ENCODE data around the gene LIN7A. TPM values are rescaled to one million over a fixed set of nuclear protein-coding genes. Genes with fewer than 3 reads are reported as not detected.

The LIN7A gene
- total and polyA plus RNA-seq, 8 donors = 0.12 to 1.5 (median 0.64) TPM

- no peaks in the 10 kb centered on the region for H3K27me3 ChIP-seq
- intact Hi-C loops (cut with DNase I) = no loop called here
- TF ChIP-seq CTCF (IDR thresholded peaks at IDR 0.05) = no peak
- no peak overlapping the region for H3K4me3 ChIP-seq
- no peak overlapping the region for H3K27ac ChIP-seq
- no peaks in the 10 kb centered on the region for H3K9me3 ChIP-seq
- no peaks in the 10 kb centered on the region for H3K36me3 ChIP-seq
- FAIRE-seq = no peak
- no peaks in the 10 kb centered on the region for H3K4me1 ChIP-seq
- DNase-seq = no peak
- no peak for ATAC-seq
These were observed 79.4 kb downstream of the LIN7A start for GRCh38 chr12:80858356-80858755.

GRCh38 chr12:80857311-80857710 lies 80.4 kb downstream of the LIN7A start:
- TF ChIP-seq CTCF (IDR thresholded peaks at IDR 0.05) = no peak
- intact Hi-C loops (cut with DNase I) = no loop called here
- no peaks in the 10 kb centered on the region for H3K4me1 ChIP-seq
- H3K36me3 ChIP-seq = no peaks in the 10 kb centered on the region
- no peak for FAIRE-seq
- H3K4me3 ChIP-seq = no peak overlapping the region
- no peaks in the 10 kb centered on the region for H3K9me3 ChIP-seq
- DNase-seq = no peak
- no peaks in the 10 kb centered on the region for H3K27me3 ChIP-seq
- no peak overlapping the region for H3K27ac ChIP-seq
- WGBS, 2 donors = 88 to 94% methylated on average over 1 of the region's 1 CpG
- ATAC-seq = no peak

GRCh38 chr12:80849337-80849736 lies 88.4 kb downstream of the LIN7A start:
- Histone ChIP-seq H3K4me3 (no peak overlapping the region), H3K27me3 (no peaks in the 10 kb centered on the region), H3K9me3 (no peaks in the 10 kb centered on the region), H3K36me3 (no peaks in the 10 kb centered on the region), H3K27ac (no peak overlapping the region), H3K4me1 (no peaks in the 10 kb centered on the region)
- ATAC-seq = no peak
- no peak for FAIRE-seq
- no peak for TF ChIP-seq CTCF (IDR thresholded peaks at IDR 0.05)
- intact Hi-C loops (cut with DNase I) = no loop called here
- DNase-seq = no peak

GRCh38 chr12:80848858-80849257 lies 88.9 kb downstream of the LIN7A start:
- Histone ChIP-seq H3K4me3 (no peak overlapping the region), H3K9me3 (no peaks in the 10 kb centered on the region), H3K27me3 (no peaks in the 10 kb centered on the region), H3K4me1 (no peaks in the 10 kb centered on the region), H3K27ac (no peak overlapping the region), H3K36me3 (no peaks in the 10 kb centered on the region)
- WGBS, 2 donors = 70 to 93% methylated on average over 1 of the region's 1 CpG
- intact Hi-C loops (cut with DNase I) = no loop called here
- TF ChIP-seq CTCF (IDR thresholded peaks at IDR 0.05) = no peak
- FAIRE-seq = no peak
- ATAC-seq = no peak
- no peak for DNase-seq

- 67 to 79% methylated on average over 3 of the region's 3 CpGs for WGBS, 2 donors
- intact Hi-C loops (cut with DNase I) = no loop called here
- ATAC-seq (no peak), DNase-seq (no peak), FAIRE-seq (no peak)
- H3K27ac ChIP-seq = no peak overlapping the region
- TF ChIP-seq CTCF (IDR thresholded peaks at IDR 0.05) = no peak
- H3K9me3 ChIP-seq = no peaks in the 10 kb centered on the region
- H3K4me1 ChIP-seq = no peaks in the 10 kb centered on the region
- no peak overlapping the region for H3K4me3 ChIP-seq
- no peaks in the 10 kb centered on the region for H3K27me3 ChIP-seq
- H3K36me3 ChIP-seq = no peaks in the 10 kb centered on the region
These were observed 90.2 kb downstream of the LIN7A start for GRCh38 chr12:80847575-80847974.
